Psoas muscle (tissue), 8 donors: ENCODE data around the gene FXYD4. TPM values are rescaled to one million over a fixed set of nuclear protein-coding genes. Genes with fewer than 3 reads are reported as not detected.
A peak's percentile ranks its signal among the peaks of the same experiment; 100 is the strongest.

ENCODE experiments used
- ATAC-seq, 4 donors: fragments of 200-7000 bp; cut with Tn5 transposase; one replicate each; pipeline ENCODE4 v1.9.1; 2020; ENCODE audit warnings: moderate library complexity in 3 of 4, mild to moderate bottlenecking in 2 of 4
- DNase-seq, 2 donors: peaks; one replicate each; pipeline ENCODE4 v3.0.0-alpha.2; 2020
- H3K27ac ChIP-seq: fragments of 200-600 bp; one replicate; pipeline ENCODE4 v1.8.0; 2022
- H3K27me3 ChIP-seq, 3 donors: fragments of 200-600 bp in 1 of 3; one replicate each; pipeline versions ENCODE4 v1.6.1 to v1.8.0; 2013 to 2022; ENCODE audit warnings: low read length in 2 of 3, mild to moderate bottlenecking in 2 of 3, moderate library complexity in 1 of 3; ENCODE audit not compliant: insufficient read depth in 3 of 3
- H3K36me3 ChIP-seq, 2 donors: fragments of 200-600 bp in 1 of 2; one replicate each; pipeline versions ENCODE4 v1.6.1 to v1.8.0; 2013 to 2022; ENCODE audit warnings: low read depth in 1 of 2, mild to moderate bottlenecking in 1 of 2, moderate library complexity in 1 of 2; ENCODE audit not compliant: insufficient read depth in 1 of 2
- H3K4me1 ChIP-seq: fragments of 200-600 bp; one replicate; pipeline ENCODE4 v1.8.0; 2022
- H3K4me3 ChIP-seq: fragments of 200-600 bp; one replicate; pipeline ENCODE4 v1.8.0; 2022; ENCODE audit warnings: mild to moderate bottlenecking
- H3K9me3 ChIP-seq: fragments of 200-600 bp; one replicate; pipeline ENCODE4 v1.8.0; 2022
- CTCF ChIP-seq: fragments of 200-600 bp; IDR thresholded peaks from one replicate; pipeline ENCODE4 v1.8.0; 2022; ENCODE audit warnings: antibody characterized with exemption
- WGBS, 3 donors: extraction: QIAGEN DNeasy Blood & Tissue Kit; methylation state at CpG; one replicate each; pipeline versions ENCODE4 v1.1.6 to v1.1.7; 2013; 5-methylcytosine and 5-hydroxymethylcytosine counted together
- intact Hi-C, 2 donors: fragments of 100-400 bp; cut with DNase I; formaldehyde crosslinking; loops; one replicate each; pipeline versions ENCODE4 v1.11.0 to v1.14.2; 2022
- long read RNA-seq, 2 donors: library from polyadenylated mRNA; unstranded; transcript quantifications; one replicate each; pipeline ENCODE4 v2.0.0, GENCODE V29; 2021
- polyA plus RNA-seq, 3 donors: library from polyadenylated mRNA; stranded (reverse); fragments of 200-250 nt; gene quantifications; one replicate each; pipeline ENCODE4 v1.2.3, GENCODE V29; 2013
- total RNA-seq, 4 donors: library from RNA; stranded (reverse); fragmentation: NEBNext Ultra II Directional in 2 of 4; extraction: Animal tissue kit (Norgen Biotek cat#: 25700) in 2 of 4; gene quantifications; one replicate each; pipeline versions ENCODE4 v1.2.1 to v1.2.4, GENCODE V29; 2021 to 2023
- donor health status: healthy with polysubstance abuse.
- donor health status: DM: no; HTN: no; CAD: no; lungs with moderate emphysema.
- donor health status: Bipolar disorder and iron deficiency.
- donor health status: healthy.
- donor health status: DM: yes; HTN: yes; CAD: no.
- donor health status: DM: no; HTN: no; CAD: no.
- donor health status: DM: no; HTN: no; CAD: no.
- donor health status: DM: yes; HTN: yes; CAD: no.

FXYD4 gene
- total RNA-seq (1 to 10 TPM in 1 of 4 donors, not detected in 3; 3.0 TPM), polyA plus RNA-seq (under 1 TPM in 2 of 3 donors, not detected in 1; 0.18 to 0.74 TPM)
- long read RNA-seq, donor 1: 0 reads
- long read RNA-seq, donor 2: 0 reads

GRCh38 chr10:43371418-43371817 lies at the start of gene FXYD4:
Gene FXYD4, plus strand, starts transcription at chr10:43371636. Its CDS starts 2,111 bp downstream, at chr10:43373747.
- Histone ChIP-seq H3K9me3 (no peaks in the 10 kb centered on the region), H3K4me1 (no peaks in the 10 kb centered on the region), H3K27me3 (no peaks in the 10 kb centered on the region), H3K4me3 (no peak within 1 kb of the TSS), H3K27ac (no peak within 1 kb of the TSS), H3K36me3 (no peaks in the 10 kb centered on the region)
- DNase-seq: no peak
- intact Hi-C loops: no loop called here
- WGBS, 3 donors: 81 to 94% (median 88%) methylated on average over 13 of the region's 13 CpGs
- ATAC-seq: no peak
- no peak for TF ChIP-seq CTCF

- Histone ChIP-seq H3K27me3 (peaks cover 0 to 5% (median 0%) of the 10 kb centered on the region in 3 donors), H3K36me3 (no peaks in the 10 kb centered on the region), H3K4me1 (no peaks in the 10 kb centered on the region), H3K27ac (no peak overlapping the region), H3K9me3 (no peaks in the 10 kb centered on the region), H3K4me3 (peak overlapping the region; percentile 52)
- intact Hi-C loops: no loop called here
- WGBS, 3 donors: 26 to 39% (median 31%) methylated on average over 14 of the region's 14 CpGs
- ATAC-seq (peak in 3 of 4 donors; percentile 39 to 58 (median 52)), DNase-seq (no peak)
- no peak for TF ChIP-seq CTCF
Measured at GRCh38 chr10:43322331-43322730, 49.1 kb upstream of the FXYD4 start.

GRCh38 chr10:43322769-43323168 lies 48.7 kb upstream of the FXYD4 start:
- 3 to 4% (median 3%) methylated on average over 26 of the region's 26 CpGs for WGBS, 3 donors
- intact Hi-C loops: no loop called here
- no peaks in the 10 kb centered on the region for H3K9me3 ChIP-seq
- H3K27me3 ChIP-seq: peaks cover 0 to 5% (median 0%) of the 10 kb centered on the region in 3 donors
- peak; percentile 86 to 91 for DNase-seq
- H3K36me3 ChIP-seq: no peaks in the 10 kb centered on the region
- TF ChIP-seq CTCF: no peak
- ATAC-seq: peak; percentile 93 to 100 (median 98)
- H3K27ac ChIP-seq: no peak overlapping the region
- H3K4me1 ChIP-seq: no peaks in the 10 kb centered on the region
- peak overlapping the region; percentile 52 for H3K4me3 ChIP-seq

- intact Hi-C loops: no loop called here
- ATAC-seq (no peak), DNase-seq (no peak)
- Histone ChIP-seq H3K4me3 (peak overlapping the region; percentile 52), H3K9me3 (no peaks in the 10 kb centered on the region), H3K36me3 (no peaks in the 10 kb centered on the region), H3K27ac (no peak overlapping the region), H3K27me3 (peaks cover 0 to 5% (median 0%) of the 10 kb centered on the region in 3 donors), H3K4me1 (no peaks in the 10 kb centered on the region)
- TF ChIP-seq CTCF: no peak
- 68 to 70% (median 69%) methylated on average over 14 of the region's 14 CpGs for WGBS, 3 donors
Measured at GRCh38 chr10:43323245-43323644, 48.2 kb upstream of the FXYD4 start.

GRCh38 chr10:43324876-43325275 lies 46.6 kb upstream of the FXYD4 start:
- intact Hi-C loops: no loop called here
- Histone ChIP-seq H3K27me3 (peaks cover 0 to 5% (median 0%) of the 10 kb centered on the region in 3 donors), H3K36me3 (no peaks in the 10 kb centered on the region), H3K4me3 (no peak overlapping the region), H3K9me3 (no peaks in the 10 kb centered on the region), H3K4me1 (no peaks in the 10 kb centered on the region), H3K27ac (no peak overlapping the region)
- no peak for TF ChIP-seq CTCF
- DNase-seq (no peak), ATAC-seq (no peak)
- 76 to 84% (median 81%) methylated on average over 3 of the region's 3 CpGs for WGBS, 3 donors
